H9 (cell line): Measurements from ENCODE around the gene SKAP1. TPM values are rescaled to one million over a fixed set of nuclear protein-coding genes. Genes with fewer than 3 reads are reported as not detected.

Experiments
- DNase-seq: peaks from one replicate; pipeline ENCODE4 v3.0.0-alpha.2; 2017
- H2AFZ ChIP-seq: one replicate; pipeline ENCODE4 v1.6.1; 2013; ENCODE audit warnings: mild to moderate bottlenecking, low read length, control low read depth, moderate library complexity
- H2AK5ac ChIP-seq: 2 replicates; pipeline ENCODE4 v1.6.1; 2013; ENCODE audit warnings: low read length, control low read depth, mixed read lengths; ENCODE audit not compliant: insufficient read length
- H2BK120ac ChIP-seq: one replicate; pipeline ENCODE4 v1.6.1; 2013; ENCODE audit warnings: low read depth, mild to moderate bottlenecking, low read length, control low read depth, inconsistent platforms; ENCODE audit not compliant: poor library complexity, severe bottlenecking
- H2BK12ac ChIP-seq: 2 replicates; pipeline ENCODE4 v1.6.1; 2013; ENCODE audit warnings: low read length, control low read depth, mixed read lengths, low read depth; ENCODE audit not compliant: insufficient read length
- H2BK15ac ChIP-seq: 2 replicates; pipeline ENCODE4 v1.6.1; 2013; ENCODE audit warnings: low read depth, low read length, control low read depth
- H2BK20ac ChIP-seq: one replicate; pipeline ENCODE4 v1.6.1; 2013; ENCODE audit warnings: low read depth, mild to moderate bottlenecking, low read length, control low read depth, inconsistent platforms; ENCODE audit not compliant: poor library complexity, severe bottlenecking
- H2BK5ac ChIP-seq: 2 replicates; pipeline ENCODE4 v1.6.1; 2013; ENCODE audit warnings: low read length, control low read depth, mixed read lengths; ENCODE audit not compliant: insufficient read length
- H3K14ac ChIP-seq: 2 replicates; pipeline ENCODE4 v1.6.1; 2013; ENCODE audit warnings: low read length, control low read depth; ENCODE audit not compliant: insufficient read depth
- H3K18ac ChIP-seq: 2 replicates; pipeline ENCODE4 v1.6.1; 2013; ENCODE audit warnings: low read depth, mild to moderate bottlenecking, mixed read lengths, low read length, control low read depth; ENCODE audit not compliant: insufficient read length
- H3K23ac ChIP-seq: 2 replicates; pipeline ENCODE4 v1.6.1; 2013; ENCODE audit warnings: low read length, control low read depth, mixed read lengths, low read depth; ENCODE audit not compliant: insufficient read length
- H3K23me2 ChIP-seq: 2 replicates; pipeline ENCODE4 v1.6.1; 2013; ENCODE audit warnings: low read depth, mild to moderate bottlenecking, mixed read lengths, low read length, control low read depth; ENCODE audit not compliant: insufficient read length, poor library complexity, severe bottlenecking
- H3K27ac ChIP-seq: 2 replicates; pipeline ENCODE4 v1.5.1; 2013; ENCODE audit warnings: low read length, control low read depth, mixed read lengths, low read depth; ENCODE audit not compliant: insufficient read length
- H3K27me3 ChIP-seq: 2 replicates; pipeline ENCODE4 v1.6.1; 2013; ENCODE audit warnings: low read length, control low read depth, inconsistent platforms; ENCODE audit not compliant: insufficient read depth
- H3K4ac ChIP-seq: 2 replicates; pipeline ENCODE4 v1.6.1; 2013; ENCODE audit warnings: low read depth, mild to moderate bottlenecking, control low read depth, inconsistent platforms, low read length, moderate library complexity
- H3K4me1 ChIP-seq: 2 replicates; pipeline ENCODE4 v1.6.1; 2013; ENCODE audit warnings: low read length, control low read depth, inconsistent platforms; ENCODE audit not compliant: insufficient read depth
- H3K4me2 ChIP-seq: 2 replicates; pipeline ENCODE4 v1.6.1; 2013; ENCODE audit warnings: low read length, control low read depth, mixed read lengths; ENCODE audit not compliant: insufficient read length, insufficient read depth
- H3K56ac ChIP-seq: 2 replicates; pipeline ENCODE4 v1.6.1; 2013; ENCODE audit warnings: low read depth, mild to moderate bottlenecking, mixed read lengths, low read length, control low read depth; ENCODE audit not compliant: insufficient read length
- H3K79me1 ChIP-seq: 2 replicates; pipeline ENCODE4 v1.6.1; 2013; ENCODE audit warnings: low read depth, mild to moderate bottlenecking, moderate library complexity, low read length, control low read depth, inconsistent platforms; ENCODE audit not compliant: insufficient read depth, poor library complexity, severe bottlenecking
- H3K79me2 ChIP-seq: 2 replicates; pipeline ENCODE4 v1.6.1; 2013; ENCODE audit warnings: low read length, control low read depth, inconsistent platforms; ENCODE audit not compliant: insufficient read depth
- H3K9ac ChIP-seq: 2 replicates; pipeline ENCODE4 v1.6.1; 2013; ENCODE audit warnings: low read length, control low read depth, mixed read lengths; ENCODE audit not compliant: insufficient read length; ENCODE audit errors: extremely low read depth
- H3K9me3 ChIP-seq: one replicate; pipeline ENCODE4 v1.6.1; 2013; ENCODE audit warnings: low read depth, low read length, inconsistent platforms; ENCODE audit not compliant: control insufficient read depth
- H3T11ph ChIP-seq: one replicate; pipeline ENCODE4 v1.6.1; 2013; ENCODE audit warnings: mild to moderate bottlenecking, low read length, control low read depth, inconsistent platforms
- H4K20me1 ChIP-seq: one replicate; pipeline ENCODE4 v1.6.1; 2013; ENCODE audit not compliant: control insufficient read depth, insufficient read length, insufficient read depth
- H4K5ac ChIP-seq: 2 replicates; pipeline ENCODE4 v1.6.1; 2013; ENCODE audit warnings: low read depth, mild to moderate bottlenecking, mixed read lengths, low read length, control low read depth; ENCODE audit not compliant: insufficient read length
- H4K8ac ChIP-seq: replicated peaks from 2 replicates; pipeline ENCODE4 v1.6.1; 2013; ENCODE audit warnings: low read length, control low read depth, mixed read lengths, low read depth; ENCODE audit not compliant: insufficient read length
- H4K91ac ChIP-seq: 2 replicates; pipeline ENCODE4 v1.6.1; 2013; ENCODE audit warnings: low read depth, mild to moderate bottlenecking, moderate library complexity, mixed read lengths, low read length, control low read depth; ENCODE audit not compliant: insufficient read length
- H3K27ac Mint-ChIP-seq, 3 experiments: 2 replicates in 2 of 3; 3 replicates in 1 of 3; pipeline ENCODE4 v1.8.0; 2020 to 2021; ENCODE audit warnings: mixed read lengths in 3 of 3, mild to moderate bottlenecking in 1 of 3, moderate library complexity in 1 of 3
- H3K27me3 Mint-ChIP-seq: 2 replicates; pipeline ENCODE4 v1.8.0; 2021; ENCODE audit warnings: low read depth, mild to moderate bottlenecking, moderate library complexity, mixed read lengths
- H3K36me3 Mint-ChIP-seq, 3 experiments: 2 replicates in 2 of 3; 3 replicates in 1 of 3; pipeline ENCODE4 v1.8.0; 2020 to 2021; ENCODE audit warnings: low read depth in 3 of 3, mixed read lengths in 3 of 3; ENCODE audit not compliant: insufficient read depth in 1 of 3
- H3K4me1 Mint-ChIP-seq, 2 experiments: 2 replicates each; pipeline ENCODE4 v1.8.0; 2020; ENCODE audit warnings: mixed read lengths in 2 of 2
- H3K4me3 Mint-ChIP-seq, 2 experiments: 2 replicates in 1 of 2; 3 replicates in 1 of 2; pipeline ENCODE4 v1.8.0; 2020 to 2021; ENCODE audit warnings: mild to moderate bottlenecking in 2 of 2, mixed read lengths in 2 of 2, moderate library complexity in 1 of 2
- H3K9me3 Mint-ChIP-seq, 2 experiments: 2 replicates in 1 of 2; 3 replicates in 1 of 2; pipeline ENCODE4 v1.8.0; 2020; ENCODE audit warnings: mild to moderate bottlenecking in 2 of 2, mixed read lengths in 2 of 2, moderate library complexity in 1 of 2
- CTCF ChIP-seq: fragments of 200-600 bp; sonication (generic); conservative IDR thresholded peaks from 3 replicates; pipeline ENCODE4 v1.8.0; 2021; ENCODE audit warnings: antibody characterized with exemption, mild to moderate bottlenecking
- WGBS: extraction: QIAGEN DNeasy Blood & Tissue Kit; methylation state at CpG from one replicate; pipeline ENCODE4 v1.1.7; 2013; ENCODE audit warnings: missing lambda C conversion rate, low lambda C conversion rate, mixed read lengths; ENCODE audit not compliant: insufficient read length; ENCODE audit errors: extremely low coverage; 5-methylcytosine and 5-hydroxymethylcytosine counted together
- total RNA-seq: library from RNA; stranded (reverse); gene quantifications from 2 replicates; pipeline ENCODE4 v1.2.1, GENCODE V29; 2021

Gene SKAP1
- total RNA-seq, 1 experiment from 2014 or later: not detected

- Histone ChIP-seq H3K4me2 (no peak overlapping the region), H3K79me1 (no peaks in the 10 kb centered on the region), H2AK5ac (no peak overlapping the region), H4K5ac (no peak overlapping the region), H3K23ac (no peak overlapping the region), H2BK5ac (no peak overlapping the region), H3K9me3 (no peaks in the 10 kb centered on the region), H3K23me2 (no peaks in the 10 kb centered on the region), H3K79me2 (no peaks in the 10 kb centered on the region), H3K9ac (no peak overlapping the region), H2BK12ac (no peak overlapping the region), H3K14ac (no peak overlapping the region), H2BK120ac (no peak overlapping the region), H2BK20ac (no peak overlapping the region), H3K4ac (no peak overlapping the region), H4K20me1 (no peaks in the 10 kb centered on the region), H3K4me1 (no peaks in the 10 kb centered on the region; the same call in 1 of the 2 replicates), H2AFZ (no peak overlapping the region), H3K27me3 (no peaks in the 10 kb centered on the region), H4K8ac (no peak overlapping the region), H3K56ac (no peak overlapping the region), H3K27ac (no peak overlapping the region), H4K91ac (no peak overlapping the region), H3T11ph (no peak overlapping the region), H2BK15ac (no peak overlapping the region), H3K18ac (no peak overlapping the region)
- no peak overlapping the region for H3K4me3 Mint-ChIP-seq
- no peaks in the 10 kb centered on the region; a peak in 1 of 4 replicates for H3K4me1 Mint-ChIP-seq
- H3K36me3 Mint-ChIP-seq: no peaks in the 10 kb centered on the region
- no peak for DNase-seq
- no peaks in the 10 kb centered on the region for H3K9me3 Mint-ChIP-seq
- no peak overlapping the region for H3K27ac Mint-ChIP-seq
- TF ChIP-seq CTCF: no peak
- no CpG with 5 or more reads among the region's 1 CpG for WGBS
- H3K27me3 Mint-ChIP-seq: peaks cover 28% of the 10 kb centered on the region
Measured at GRCh38 chr17:48391444-48391843, 38.6 kb downstream of the SKAP1 start.
